Smooth muscle cell (in vitro differentiated cells): ENCODE measurements around the gene PPARA. TPM values are rescaled to one million over a fixed set of nuclear protein-coding genes. Genes with fewer than 3 reads are reported as not detected.

Experiments used
- DNase-seq: peaks from one replicate; lab custom pipeline; 2025; ENCODE audit not compliant: unreplicated experiment; lab: John Stamatoyannopoulos, UW
- H2AFZ ChIP-seq: fragments of 200-600 bp; sonication (generic); 2 replicates; pipeline ENCODE4 v1.6.0; 2016; ENCODE audit warnings: antibody characterized with exemption, low read depth, mild to moderate bottlenecking
- H3F3A ChIP-seq: fragments of 200-600 bp; sonication (generic); 2 replicates; pipeline ENCODE4 v1.6.0; 2017; ENCODE audit warnings: antibody characterized with exemption, low read depth
- H3K27ac ChIP-seq: fragments of 200-600 bp; sonication (generic); 2 replicates; pipeline ENCODE4 v1.5.1; 2016; ENCODE audit warnings: low read depth, mild to moderate bottlenecking
- H3K27me3 ChIP-seq: fragments of 200-600 bp; sonication (generic); 2 replicates; pipeline ENCODE4 v1.6.1; 2016; ENCODE audit warnings: low read depth, mild to moderate bottlenecking
- H3K36me3 ChIP-seq: fragments of 200-600 bp; sonication (generic); 2 replicates; pipeline ENCODE4 v1.5.1; 2016; ENCODE audit warnings: low read depth
- H3K4me1 ChIP-seq: fragments of 200-600 bp; sonication (generic); 2 replicates; pipeline ENCODE4 v1.5.1; 2016; ENCODE audit warnings: low read depth
- H3K4me2 ChIP-seq: fragments of 200-600 bp; sonication (generic); 2 replicates; pipeline ENCODE4 v1.6.0; 2016; ENCODE audit warnings: mild to moderate bottlenecking
- H3K4me3 ChIP-seq: fragments of 200-600 bp; sonication (generic); 2 replicates; pipeline ENCODE4 v1.5.1; 2016; ENCODE audit warnings: mild to moderate bottlenecking
- H3K79me2 ChIP-seq: fragments of 200-600 bp; sonication (generic); 2 replicates; pipeline ENCODE4 v1.6.0; 2016; ENCODE audit warnings: low read depth, mild to moderate bottlenecking
- H3K9ac ChIP-seq: fragments of 200-600 bp; sonication (generic); 2 replicates; pipeline ENCODE4 v1.6.0; 2016; ENCODE audit warnings: low read depth
- H3K9me3 ChIP-seq: fragments of 200-600 bp; sonication (generic); replicated peaks from 2 replicates; pipeline ENCODE4 v1.5.1; 2016; ENCODE audit warnings: low read depth
- H4K20me1 ChIP-seq: fragments of 200-600 bp; sonication (generic); 2 replicates; pipeline ENCODE4 v1.6.0; 2016; ENCODE audit warnings: low read depth
- WGBS: methylation state at CpG from one replicate; pipeline ENCODE4 v1.1.7; 2016; ENCODE audit warnings: low lambda C conversion rate; 5-methylcytosine and 5-hydroxymethylcytosine counted together
- polyA plus RNA-seq: library from polyadenylated mRNA; unstranded; fragments of >200 nt; fragmentation: Nextera tagmentation; extraction: Ambion mirVana; gene quantifications from 2 replicates; pipeline ENCODE4 v1.2.1, GENCODE V29; 2016
- total RNA-seq: library from RNA; depleted of rRNA; stranded (reverse); fragments of >200 nt; gene quantifications from 2 replicates; pipeline ENCODE4 v1.2.3, GENCODE V29; 2014
- TF ChIP-seq, protein P1 (sequence below): fragments of 200-600 bp; sonication (generic); IDR thresholded peaks from 2 replicates; pipeline ENCODE4 v1.5.1; 2017; ENCODE audit warnings: borderline replicate concordance, mild to moderate bottlenecking, antibody characterized with exemption; ENCODE audit not compliant: insufficient read depth, poor library complexity, severe bottlenecking

PPARA gene
- total and polyA plus RNA-seq, 2 experiments from 2014 or later = 9.2 to 18.0 TPM

DNA sequence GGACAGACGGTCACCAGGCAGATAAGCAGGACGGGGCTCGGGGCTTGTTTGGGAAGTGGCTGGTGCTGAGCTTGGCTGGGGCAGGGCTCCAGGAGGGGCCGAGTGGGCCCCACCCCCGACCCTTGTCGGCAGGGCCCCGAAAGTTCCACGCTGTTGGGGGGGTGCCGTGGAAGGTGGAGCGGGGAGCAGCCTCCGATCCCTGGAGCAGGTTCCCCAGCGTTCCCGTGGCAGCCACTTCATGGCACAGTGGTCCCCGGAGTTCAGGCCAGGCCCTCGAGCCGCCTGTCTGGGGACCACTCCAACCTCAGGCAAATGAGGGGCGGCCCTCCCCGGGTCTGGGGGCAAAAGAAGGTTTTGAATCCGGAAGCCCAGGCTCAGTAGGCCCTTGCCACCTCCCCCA lies 46.7 kb upstream of the PPARA start:
- no peaks in the 10 kb centered on the region for H3K9me3 ChIP-seq
- H3K27me3 ChIP-seq = no peaks in the 10 kb centered on the region
- TF ChIP-seq, protein P1, sequence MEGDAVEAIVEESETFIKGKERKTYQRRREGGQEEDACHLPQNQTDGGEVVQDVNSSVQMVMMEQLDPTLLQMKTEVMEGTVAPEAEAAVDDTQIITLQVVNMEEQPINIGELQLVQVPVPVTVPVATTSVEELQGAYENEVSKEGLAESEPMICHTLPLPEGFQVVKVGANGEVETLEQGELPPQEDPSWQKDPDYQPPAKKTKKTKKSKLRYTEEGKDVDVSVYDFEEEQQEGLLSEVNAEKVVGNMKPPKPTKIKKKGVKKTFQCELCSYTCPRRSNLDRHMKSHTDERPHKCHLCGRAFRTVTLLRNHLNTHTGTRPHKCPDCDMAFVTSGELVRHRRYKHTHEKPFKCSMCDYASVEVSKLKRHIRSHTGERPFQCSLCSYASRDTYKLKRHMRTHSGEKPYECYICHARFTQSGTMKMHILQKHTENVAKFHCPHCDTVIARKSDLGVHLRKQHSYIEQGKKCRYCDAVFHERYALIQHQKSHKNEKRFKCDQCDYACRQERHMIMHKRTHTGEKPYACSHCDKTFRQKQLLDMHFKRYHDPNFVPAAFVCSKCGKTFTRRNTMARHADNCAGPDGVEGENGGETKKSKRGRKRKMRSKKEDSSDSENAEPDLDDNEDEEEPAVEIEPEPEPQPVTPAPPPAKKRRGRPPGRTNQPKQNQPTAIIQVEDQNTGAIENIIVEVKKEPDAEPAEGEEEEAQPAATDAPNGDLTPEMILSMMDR = no peak
- H3K79me2 ChIP-seq = no peaks in the 10 kb centered on the region
- H2AFZ ChIP-seq = no peak overlapping the region
- no peak for DNase-seq
- H3K4me2 ChIP-seq = no peak overlapping the region
- no peaks in the 10 kb centered on the region for H3K4me1 ChIP-seq
- no peak overlapping the region for H3K4me3 ChIP-seq
- H4K20me1 ChIP-seq = no peaks in the 10 kb centered on the region
- no peak overlapping the region for H3K9ac ChIP-seq
- no peaks in the 10 kb centered on the region for H3K36me3 ChIP-seq
- H3F3A ChIP-seq = no peaks in the 10 kb centered on the region
- WGBS = 92% methylated on average over 12 of the region's 19 CpGs
- no peak overlapping the region for H3K27ac ChIP-seq

DNA sequence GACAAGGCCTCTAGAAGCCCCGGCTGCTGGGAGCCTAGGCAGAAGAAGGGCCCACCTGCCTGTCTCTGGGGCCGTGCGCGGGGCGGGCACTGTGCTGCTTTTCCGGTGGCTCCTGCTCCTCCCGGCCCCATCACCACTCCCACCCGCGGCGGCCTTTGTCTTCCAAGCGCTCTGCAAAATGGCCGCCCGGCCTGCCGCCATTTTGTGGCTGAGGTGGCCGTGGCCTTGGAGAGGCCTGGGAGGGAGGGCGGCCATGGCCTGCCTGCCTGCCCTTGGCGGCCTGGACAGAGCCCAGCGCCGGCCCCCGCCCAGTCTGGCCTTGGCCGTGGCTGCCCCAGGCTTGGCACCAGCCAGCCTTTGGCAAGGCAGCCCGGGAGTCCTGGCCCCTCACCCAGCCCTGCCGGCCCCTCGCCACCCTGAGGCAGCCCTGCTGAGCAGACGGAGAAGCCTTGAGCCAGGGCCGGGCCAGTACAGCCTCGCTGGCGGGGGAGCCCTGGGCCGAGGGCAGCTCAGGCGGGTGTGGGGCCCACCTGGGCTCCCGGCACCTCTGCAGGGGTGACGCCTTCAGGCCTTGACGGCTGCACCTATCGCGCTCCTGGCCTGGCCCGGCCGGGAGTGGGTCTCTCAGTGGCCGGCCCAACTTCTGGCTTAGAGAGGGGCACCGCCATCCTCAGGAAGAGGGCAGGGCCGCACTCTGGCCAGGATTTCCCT lies 46.0 kb upstream of the PPARA start:
- no peak for DNase-seq
- no peak overlapping the region for H2AFZ ChIP-seq
- TF ChIP-seq, protein P1 = no peak
- no peaks in the 10 kb centered on the region for H4K20me1 ChIP-seq
- H3K9ac ChIP-seq = no peak overlapping the region
- H3K4me2 ChIP-seq = no peak overlapping the region
- no peaks in the 10 kb centered on the region for H3F3A ChIP-seq
- no peaks in the 10 kb centered on the region for H3K27me3 ChIP-seq
- no peaks in the 10 kb centered on the region for H3K4me1 ChIP-seq
- 96% methylated on average over 39 of the region's 40 CpGs for WGBS
- no peaks in the 10 kb centered on the region for H3K36me3 ChIP-seq
- no peak overlapping the region for H3K27ac ChIP-seq
- H3K4me3 ChIP-seq = no peak overlapping the region
- no peaks in the 10 kb centered on the region for H3K79me2 ChIP-seq
- no peaks in the 10 kb centered on the region for H3K9me3 ChIP-seq

DNA sequence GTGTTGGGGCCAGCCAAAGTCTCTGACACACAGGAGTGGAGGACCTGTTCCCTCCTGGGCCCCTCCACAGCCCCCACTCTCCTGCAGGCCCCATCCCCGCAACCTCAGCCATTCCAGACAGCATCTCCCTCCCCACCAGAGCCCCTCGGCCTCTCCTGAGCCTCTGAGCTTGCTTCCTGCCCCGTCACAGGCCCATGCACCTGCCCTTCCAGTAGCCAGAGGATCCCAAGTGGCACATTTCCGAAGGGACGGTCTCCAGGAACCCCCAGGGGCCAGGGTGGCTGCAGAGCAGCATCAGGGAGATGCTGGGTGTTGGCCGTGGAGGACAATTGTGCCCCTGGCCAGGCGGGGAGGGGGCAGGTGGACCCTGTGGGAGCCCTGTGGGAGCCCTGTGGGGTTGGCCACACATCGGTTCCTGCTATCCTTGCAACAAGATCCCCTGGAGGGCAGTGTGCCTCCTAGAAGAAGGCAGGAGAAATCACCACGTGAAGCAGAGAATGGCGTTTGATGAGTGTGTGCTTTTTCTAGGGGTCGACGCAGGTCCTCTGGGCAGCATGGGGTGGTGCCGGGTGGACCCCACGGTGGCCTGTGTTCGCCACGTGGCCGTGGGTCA lies 45.3 kb upstream of the PPARA start:
- Histone ChIP-seq H3K4me1 (no peaks in the 10 kb centered on the region), H3K79me2 (no peaks in the 10 kb centered on the region), H3K4me3 (no peak overlapping the region), H3K27me3 (no peaks in the 10 kb centered on the region), H3K4me2 (no peak overlapping the region), H3K36me3 (no peaks in the 10 kb centered on the region), H3K9me3 (no peaks in the 10 kb centered on the region), H3K9ac (no peak overlapping the region), H2AFZ (no peak overlapping the region), H3K27ac (no peak overlapping the region), H4K20me1 (no peaks in the 10 kb centered on the region), H3F3A (no peaks in the 10 kb centered on the region)
- TF ChIP-seq, protein P1 = no peak
- DNase-seq = no peak
- WGBS = 91% methylated on average over 16 of the region's 17 CpGs
